Lower lobe of right lung (tissue), 2 donors: ENCODE data around the gene NETO1. TPM values are rescaled to one million over a fixed set of nuclear protein-coding genes. Genes with fewer than 3 reads are reported as not detected.

Experiments
- ATAC-seq, 2 donors: fragments of 200-7000 bp; cut with Tn5 transposase; one replicate each; pipeline ENCODE4 v1.9.1; 2020 to 2022; ENCODE audit warnings: mild to moderate bottlenecking in 2 of 2, moderate library complexity in 2 of 2
- DNase-seq: peaks from one replicate; pipeline ENCODE4 v3.0.0-alpha.2; 2020
- H3K27ac ChIP-seq: fragments of 200-600 bp; one replicate; pipeline ENCODE4 v1.8.0; 2022
- H3K27me3 ChIP-seq: fragments of 200-600 bp; one replicate; pipeline ENCODE4 v1.8.0; 2022; ENCODE audit warnings: low read depth
- H3K36me3 ChIP-seq: fragments of 200-600 bp; one replicate; pipeline ENCODE4 v1.8.0; 2022; ENCODE audit warnings: mild to moderate bottlenecking
- H3K4me1 ChIP-seq: fragments of 200-600 bp; one replicate; pipeline ENCODE4 v1.8.0; 2022
- H3K4me3 ChIP-seq: fragments of 200-600 bp; one replicate; pipeline ENCODE4 v1.8.0; 2022; ENCODE audit warnings: mild to moderate bottlenecking
- H3K9me3 ChIP-seq: fragments of 200-600 bp; one replicate; pipeline ENCODE4 v1.8.0; 2022
- intact Hi-C: fragments of 100-400 bp; cut with DNase I; formaldehyde crosslinking; loops from one replicate; pipeline ENCODE4 v1.11.0; 2022
- total RNA-seq: library from RNA; stranded (reverse); fragmentation: NEBNext Ultra II Directional; extraction: Animal tissue kit (Norgen Biotek cat#: 25700); gene quantifications from one replicate; pipeline ENCODE4 v1.2.1, GENCODE V29; 2021
- TF ChIP-seq, protein P1 (sequence below): fragments of 200-600 bp; IDR thresholded peaks from one replicate; pipeline ENCODE4 v1.8.0; 2022; ENCODE audit warnings: antibody characterized with exemption, mild to moderate bottlenecking
- donor health status: DM: no; HTN: yes; CAD: no; lungs with severe emphysema.

Gene NETO1
- total RNA-seq, 1 donor from 2014 or later: not detected

DNA sequence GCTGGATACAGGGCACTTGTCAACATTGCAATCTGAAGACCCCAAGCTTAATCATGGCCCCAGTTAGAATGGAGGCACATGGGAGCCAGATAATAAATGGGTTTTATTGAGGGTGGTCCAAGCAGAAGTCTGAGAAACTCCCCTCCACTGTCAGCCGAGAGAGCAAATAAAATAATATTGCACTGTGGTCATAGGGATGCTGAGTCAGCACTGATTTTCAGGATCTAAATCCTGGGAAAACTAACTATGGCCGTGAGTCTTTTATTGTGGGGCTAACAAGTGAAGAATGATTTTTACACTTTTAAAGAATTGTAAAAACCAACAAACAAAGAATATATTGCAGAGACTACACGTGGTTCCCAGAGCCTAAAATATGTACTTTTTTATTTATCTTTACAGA is 31.1 kb upstream of the NETO1 start:
- Histone ChIP-seq H3K9me3 (no peaks in the 10 kb centered on the region), H3K36me3 (no peaks in the 10 kb centered on the region), H3K27ac (no peak overlapping the region), H3K4me1 (no peaks in the 10 kb centered on the region), H3K4me3 (no peak overlapping the region), H3K27me3 (no peaks in the 10 kb centered on the region)
- TF ChIP-seq, protein P1, sequence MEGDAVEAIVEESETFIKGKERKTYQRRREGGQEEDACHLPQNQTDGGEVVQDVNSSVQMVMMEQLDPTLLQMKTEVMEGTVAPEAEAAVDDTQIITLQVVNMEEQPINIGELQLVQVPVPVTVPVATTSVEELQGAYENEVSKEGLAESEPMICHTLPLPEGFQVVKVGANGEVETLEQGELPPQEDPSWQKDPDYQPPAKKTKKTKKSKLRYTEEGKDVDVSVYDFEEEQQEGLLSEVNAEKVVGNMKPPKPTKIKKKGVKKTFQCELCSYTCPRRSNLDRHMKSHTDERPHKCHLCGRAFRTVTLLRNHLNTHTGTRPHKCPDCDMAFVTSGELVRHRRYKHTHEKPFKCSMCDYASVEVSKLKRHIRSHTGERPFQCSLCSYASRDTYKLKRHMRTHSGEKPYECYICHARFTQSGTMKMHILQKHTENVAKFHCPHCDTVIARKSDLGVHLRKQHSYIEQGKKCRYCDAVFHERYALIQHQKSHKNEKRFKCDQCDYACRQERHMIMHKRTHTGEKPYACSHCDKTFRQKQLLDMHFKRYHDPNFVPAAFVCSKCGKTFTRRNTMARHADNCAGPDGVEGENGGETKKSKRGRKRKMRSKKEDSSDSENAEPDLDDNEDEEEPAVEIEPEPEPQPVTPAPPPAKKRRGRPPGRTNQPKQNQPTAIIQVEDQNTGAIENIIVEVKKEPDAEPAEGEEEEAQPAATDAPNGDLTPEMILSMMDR: no peak
- intact Hi-C loops: no loop called here
- ATAC-seq (no peak), DNase-seq (no peak)

DNA sequence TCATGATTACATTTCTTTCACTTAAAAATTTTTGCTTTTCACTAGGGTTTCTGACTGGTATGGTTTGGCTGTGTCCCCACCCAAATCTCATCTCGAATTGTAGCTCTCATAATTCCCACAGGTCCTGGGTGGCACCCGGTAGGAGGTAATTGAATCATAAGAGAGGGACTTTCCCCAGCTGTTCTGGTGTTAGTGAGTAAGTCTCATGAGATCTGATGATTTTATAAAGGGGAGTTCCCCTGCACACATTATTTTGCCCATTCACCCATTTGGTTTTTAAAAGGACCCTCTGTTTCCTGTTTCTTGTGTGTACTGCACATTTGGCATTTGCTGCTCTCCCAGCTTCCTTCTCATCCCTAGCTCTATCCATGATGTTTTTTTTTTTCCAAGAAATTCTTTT is 27.8 kb upstream of the NETO1 start:
- DNase-seq (no peak), ATAC-seq (no peak)
- Histone ChIP-seq H3K27me3 (no peaks in the 10 kb centered on the region), H3K4me3 (no peak overlapping the region), H3K4me1 (no peaks in the 10 kb centered on the region), H3K27ac (no peak overlapping the region), H3K9me3 (no peaks in the 10 kb centered on the region), H3K36me3 (no peaks in the 10 kb centered on the region)
- TF ChIP-seq, protein P1: no peak
- intact Hi-C loops: no loop called here

DNA sequence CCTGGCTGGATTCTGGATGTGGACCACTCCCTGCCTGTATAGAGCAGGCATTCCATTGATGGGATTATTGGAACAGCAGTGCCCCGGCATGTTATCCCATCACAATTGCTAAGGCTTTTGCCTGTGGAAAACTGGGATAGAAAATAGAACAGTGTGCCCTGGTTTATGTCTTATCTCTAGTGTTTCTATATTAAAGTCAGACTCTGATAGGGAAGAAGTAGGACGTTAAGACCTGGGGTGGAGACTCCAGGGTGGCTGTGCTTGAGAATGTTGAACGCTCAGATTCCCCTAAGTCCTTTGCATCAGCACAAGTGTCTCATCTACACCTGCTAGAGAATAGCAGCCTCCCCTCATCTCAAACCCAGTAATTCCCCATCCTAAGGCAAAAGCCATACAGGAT is 10.8 kb upstream of the NETO1 start:
- H3K4me3 ChIP-seq: no peak overlapping the region
- H3K27me3 ChIP-seq: no peaks in the 10 kb centered on the region
- DNase-seq (no peak), ATAC-seq (no peak)
- no peaks in the 10 kb centered on the region for H3K4me1 ChIP-seq
- no peaks in the 10 kb centered on the region for H3K36me3 ChIP-seq
- H3K9me3 ChIP-seq: no peaks in the 10 kb centered on the region
- H3K27ac ChIP-seq: no peak overlapping the region
- TF ChIP-seq, protein P1: no peak
- intact Hi-C loops: no loop called here

DNA sequence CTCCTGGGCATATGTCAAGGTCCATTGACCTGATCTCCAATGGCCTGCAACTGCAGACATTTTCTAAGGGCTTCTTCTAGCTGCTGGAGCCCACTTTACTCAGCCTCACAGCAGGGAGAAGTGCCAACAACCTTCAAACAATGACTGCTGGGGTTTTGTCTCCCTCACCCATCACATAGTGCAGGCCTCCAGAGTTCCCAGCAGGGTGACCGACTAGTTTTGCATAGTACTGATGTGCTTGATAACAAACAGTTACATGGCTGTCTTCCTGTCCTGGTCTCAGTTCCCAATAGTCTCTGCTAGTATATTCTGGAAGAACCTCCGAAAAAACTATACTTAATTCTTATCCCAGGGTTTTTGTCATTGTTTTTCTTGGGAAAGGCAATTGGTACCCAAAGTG is 10.4 kb upstream of the NETO1 start:
- no peaks in the 10 kb centered on the region for H3K4me1 ChIP-seq
- H3K4me3 ChIP-seq: no peak overlapping the region
- no peak for DNase-seq
- TF ChIP-seq, protein P1: no peak
- no peaks in the 10 kb centered on the region for H3K36me3 ChIP-seq
- H3K27ac ChIP-seq: no peak overlapping the region
- H3K9me3 ChIP-seq: no peaks in the 10 kb centered on the region
- ATAC-seq: no peak
- no peaks in the 10 kb centered on the region for H3K27me3 ChIP-seq
- intact Hi-C loops: no loop called here

DNA sequence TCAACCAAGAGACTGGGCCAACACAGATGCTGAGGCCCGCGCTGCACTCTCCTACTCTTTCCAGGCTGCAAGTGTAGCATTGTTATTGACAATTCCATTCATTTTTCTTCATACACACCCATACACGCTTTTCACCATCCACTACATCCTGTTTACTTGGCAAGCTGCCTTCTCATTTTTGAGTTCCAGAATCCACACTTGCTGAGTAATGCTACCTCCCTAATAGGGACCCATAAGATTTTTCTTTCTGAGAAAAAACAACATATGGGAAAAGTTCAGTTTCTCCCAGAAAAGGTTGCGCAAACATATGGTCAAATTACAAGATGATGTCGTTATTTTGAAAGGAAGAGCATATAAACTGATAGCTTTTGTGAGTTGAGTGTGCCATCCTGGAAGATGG is 3.3 kb upstream of the NETO1 start:
- Histone ChIP-seq H3K27ac (no peak overlapping the region), H3K27me3 (peaks cover 27% of the 10 kb centered on the region)

More for the DNA sequence above, 3.3 kb upstream of the NETO1 start:
- H3K4me3 ChIP-seq: no peak overlapping the region
- DNase-seq (no peak), ATAC-seq (peak in 1 of 2 donors; percentile 33)
- no peaks in the 10 kb centered on the region for H3K36me3 ChIP-seq
- no peaks in the 10 kb centered on the region for H3K9me3 ChIP-seq
- intact Hi-C loops: no loop called here
- H3K4me1 ChIP-seq: no peaks in the 10 kb centered on the region
- TF ChIP-seq, protein P1: no peak
